Loucy (cell line): Measurements from ENCODE around the gene VPS18.
"Not testable (repeated sequence)": the region's sequence is repeated elsewhere in the genome, so short reads cannot be mapped to it uniquely, and the experiment has no call there.

Source experiments
- H2AFZ ChIP-seq: fragments of 200-600 bp; sonication (generic); 2 replicates; pipeline ENCODE4 v1.6.0; 2016; ENCODE audit warnings: antibody characterized with exemption, mild to moderate bottlenecking, low read length, moderate library complexity
- H3F3A ChIP-seq: fragments of 200-600 bp; 2 replicates; pipeline ENCODE4 v1.6.0; 2016; ENCODE audit warnings: antibody characterized with exemption, low read depth, mild to moderate bottlenecking
- H3K27me3 ChIP-seq: fragments of 200-600 bp; sonication (generic); 2 replicates; pipeline ENCODE4 v1.6.1; 2014; ENCODE audit warnings: low read length, mild to moderate bottlenecking; ENCODE audit not compliant: insufficient read depth, poor library complexity, severe bottlenecking
- H3K36me3 ChIP-seq: fragments of 200-600 bp; sonication (generic); 2 replicates; pipeline ENCODE4 v1.6.1; 2016; ENCODE audit warnings: low read length; ENCODE audit not compliant: insufficient read depth
- H3K4me1 ChIP-seq: fragments of 200-600 bp; sonication (generic); 2 replicates; pipeline ENCODE4 v1.5.1; 2014; ENCODE audit warnings: low read length, mild to moderate bottlenecking; ENCODE audit not compliant: insufficient read depth, poor library complexity, severe bottlenecking
- H3K4me2 ChIP-seq: fragments of 200-600 bp; sonication (generic); 2 replicates; pipeline ENCODE4 v1.6.0; 2014; ENCODE audit warnings: antibody characterized with exemption, low read length, low read depth, mild to moderate bottlenecking; ENCODE audit not compliant: poor library complexity, severe bottlenecking
- H3K4me3 ChIP-seq: fragments of 200-600 bp; sonication (generic); 2 replicates; pipeline ENCODE4 v1.5.1; 2014; ENCODE audit warnings: low read length, mild to moderate bottlenecking, mixed read lengths; ENCODE audit not compliant: poor library complexity, severe bottlenecking
- H3K79me2 ChIP-seq: fragments of 200-600 bp; sonication (generic); 2 replicates; pipeline ENCODE4 v1.6.1; 2014; ENCODE audit warnings: low read length; ENCODE audit not compliant: insufficient read depth
- H3K9ac ChIP-seq: fragments of 200-600 bp; sonication (generic); 2 replicates; pipeline ENCODE4 v1.6.0; 2014; ENCODE audit warnings: mild to moderate bottlenecking, low read depth, low read length, moderate library complexity; ENCODE audit not compliant: poor library complexity, severe bottlenecking
- H3K9me2 ChIP-seq: fragments of 200-600 bp; sonication (generic); replicated peaks from 2 replicates; pipeline ENCODE4 v1.6.1; 2016; ENCODE audit warnings: low read depth, low read length, mixed read lengths
- H3K9me3 ChIP-seq: fragments of 200-600 bp; sonication (generic); 2 replicates; pipeline ENCODE4 v1.6.1; 2014; ENCODE audit warnings: mild to moderate bottlenecking, antibody characterized with exemption, low read length, low read depth; ENCODE audit not compliant: insufficient read depth
- H4K20me1 ChIP-seq: fragments of 200-600 bp; sonication (generic); 2 replicates; pipeline ENCODE4 v1.6.0; 2014; ENCODE audit warnings: antibody characterized with exemption, low read length, mild to moderate bottlenecking; ENCODE audit not compliant: insufficient read depth, poor library complexity, severe bottlenecking
- EZH2phosphoT487 ChIP-seq: fragments of 200-600 bp; IDR thresholded peaks from 2 replicates; pipeline ENCODE4 v1.6.1; 2018; ENCODE audit warnings: antibody characterized with exemption, mild to moderate bottlenecking, moderate library complexity, borderline replicate concordance
- TF ChIP-seq, protein P1 (sequence below): fragments of 200-600 bp; sonication (generic); conservative IDR thresholded peaks from 2 replicates; pipeline ENCODE4 v1.5.1; 2014; ENCODE audit warnings: mild to moderate bottlenecking, antibody characterized with exemption, low read length

The VPS18 gene

DNA sequence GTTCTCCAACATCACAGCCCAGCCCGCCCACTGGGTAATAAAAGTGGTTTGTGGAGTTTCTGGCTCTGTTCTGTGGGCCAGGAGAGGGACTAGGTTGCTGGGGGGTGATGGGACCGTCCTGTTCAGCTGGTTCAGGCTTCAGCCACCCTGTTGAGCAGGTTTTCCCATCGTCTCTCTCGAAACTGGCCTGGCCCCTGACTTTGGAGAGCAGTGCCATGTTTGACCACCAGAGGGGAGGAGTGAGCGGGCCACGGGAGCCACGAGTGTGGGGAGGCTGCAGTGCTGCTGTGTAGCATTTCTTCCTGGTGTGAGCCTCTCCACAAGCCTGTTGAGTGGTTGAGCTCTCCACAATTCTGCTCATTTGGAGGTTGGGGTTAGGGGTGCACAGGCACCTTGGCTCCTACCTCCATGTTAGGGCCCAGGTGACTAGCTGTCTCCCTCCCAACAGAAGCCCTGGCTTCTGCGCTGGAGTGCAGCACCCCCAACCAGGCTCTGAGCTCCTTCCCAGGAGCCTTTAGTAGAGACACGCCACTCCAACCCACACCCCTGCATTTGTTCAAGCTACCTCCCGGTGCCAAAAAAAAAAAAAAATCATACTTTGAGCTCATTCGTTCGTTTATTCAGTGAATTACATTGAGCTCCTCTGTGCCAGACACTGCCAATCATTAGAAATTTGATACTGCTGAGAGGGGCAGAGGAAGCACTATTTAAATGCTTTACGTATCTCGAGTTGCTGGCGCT is 36.5 kb upstream of the VPS18 start:
- no peaks in the 10 kb centered on the region for H3K27me3 ChIP-seq
- no peaks in the 10 kb centered on the region for H3K36me3 ChIP-seq
- H3K79me2 ChIP-seq, result no peaks in the 10 kb centered on the region
- H4K20me1 ChIP-seq, result no peaks in the 10 kb centered on the region
- TF ChIP-seq, protein P1, sequence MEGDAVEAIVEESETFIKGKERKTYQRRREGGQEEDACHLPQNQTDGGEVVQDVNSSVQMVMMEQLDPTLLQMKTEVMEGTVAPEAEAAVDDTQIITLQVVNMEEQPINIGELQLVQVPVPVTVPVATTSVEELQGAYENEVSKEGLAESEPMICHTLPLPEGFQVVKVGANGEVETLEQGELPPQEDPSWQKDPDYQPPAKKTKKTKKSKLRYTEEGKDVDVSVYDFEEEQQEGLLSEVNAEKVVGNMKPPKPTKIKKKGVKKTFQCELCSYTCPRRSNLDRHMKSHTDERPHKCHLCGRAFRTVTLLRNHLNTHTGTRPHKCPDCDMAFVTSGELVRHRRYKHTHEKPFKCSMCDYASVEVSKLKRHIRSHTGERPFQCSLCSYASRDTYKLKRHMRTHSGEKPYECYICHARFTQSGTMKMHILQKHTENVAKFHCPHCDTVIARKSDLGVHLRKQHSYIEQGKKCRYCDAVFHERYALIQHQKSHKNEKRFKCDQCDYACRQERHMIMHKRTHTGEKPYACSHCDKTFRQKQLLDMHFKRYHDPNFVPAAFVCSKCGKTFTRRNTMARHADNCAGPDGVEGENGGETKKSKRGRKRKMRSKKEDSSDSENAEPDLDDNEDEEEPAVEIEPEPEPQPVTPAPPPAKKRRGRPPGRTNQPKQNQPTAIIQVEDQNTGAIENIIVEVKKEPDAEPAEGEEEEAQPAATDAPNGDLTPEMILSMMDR, result peak; percentile 95
- TF ChIP-seq EZH2phosphoT487, result no peak
- H3K9ac ChIP-seq, result peak overlapping the region; percentile 28
- H3K4me3 ChIP-seq, result no peak overlapping the region
- H3K4me2 ChIP-seq, result peak overlapping the region; percentile 29
- no peaks in the 10 kb centered on the region for H3K9me3 ChIP-seq
- no peaks in the 10 kb centered on the region for H3K9me2 ChIP-seq
- no peaks in the 10 kb centered on the region for H3K4me1 ChIP-seq
- no peaks in the 10 kb centered on the region for H3F3A ChIP-seq
- peak overlapping the region; percentile 96 for H2AFZ ChIP-seq

DNA sequence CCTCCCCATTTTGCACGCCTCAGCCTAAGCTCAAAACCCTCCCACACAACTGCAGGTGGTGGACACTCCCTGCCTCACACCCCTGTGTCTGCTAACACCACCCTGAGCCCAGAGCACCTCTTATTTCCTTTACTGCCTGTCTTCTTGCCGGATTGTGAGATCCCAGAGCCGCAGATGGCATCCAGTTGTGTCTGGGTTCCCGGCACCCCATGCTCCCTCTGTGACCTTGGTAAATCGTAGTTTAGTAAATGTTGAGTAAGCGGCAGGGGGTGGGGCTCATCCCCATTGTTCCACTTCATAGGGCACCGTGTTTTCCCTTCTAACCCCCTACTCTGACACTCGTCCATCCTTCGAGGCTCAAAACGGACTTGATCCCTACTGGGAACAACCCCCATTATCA is 35.5 kb upstream of the VPS18 start:
- H3K36me3 ChIP-seq, result no peaks in the 10 kb centered on the region
- H3K9me2 ChIP-seq, result no peaks in the 10 kb centered on the region
- H3K27me3 ChIP-seq, result no peaks in the 10 kb centered on the region
- H4K20me1 ChIP-seq, result no peaks in the 10 kb centered on the region
- H3K9me3 ChIP-seq, result no peaks in the 10 kb centered on the region
- no peaks in the 10 kb centered on the region for H3K4me1 ChIP-seq
- H3K4me2 ChIP-seq, result no peak overlapping the region
- H3F3A ChIP-seq, result no peaks in the 10 kb centered on the region
- H3K9ac ChIP-seq, result no peak overlapping the region
- H3K4me3 ChIP-seq, result no peak overlapping the region
- no peak for TF ChIP-seq EZH2phosphoT487
- TF ChIP-seq, protein P1, result no peak
- no peak overlapping the region for H2AFZ ChIP-seq
- H3K79me2 ChIP-seq, result no peaks in the 10 kb centered on the region

DNA sequence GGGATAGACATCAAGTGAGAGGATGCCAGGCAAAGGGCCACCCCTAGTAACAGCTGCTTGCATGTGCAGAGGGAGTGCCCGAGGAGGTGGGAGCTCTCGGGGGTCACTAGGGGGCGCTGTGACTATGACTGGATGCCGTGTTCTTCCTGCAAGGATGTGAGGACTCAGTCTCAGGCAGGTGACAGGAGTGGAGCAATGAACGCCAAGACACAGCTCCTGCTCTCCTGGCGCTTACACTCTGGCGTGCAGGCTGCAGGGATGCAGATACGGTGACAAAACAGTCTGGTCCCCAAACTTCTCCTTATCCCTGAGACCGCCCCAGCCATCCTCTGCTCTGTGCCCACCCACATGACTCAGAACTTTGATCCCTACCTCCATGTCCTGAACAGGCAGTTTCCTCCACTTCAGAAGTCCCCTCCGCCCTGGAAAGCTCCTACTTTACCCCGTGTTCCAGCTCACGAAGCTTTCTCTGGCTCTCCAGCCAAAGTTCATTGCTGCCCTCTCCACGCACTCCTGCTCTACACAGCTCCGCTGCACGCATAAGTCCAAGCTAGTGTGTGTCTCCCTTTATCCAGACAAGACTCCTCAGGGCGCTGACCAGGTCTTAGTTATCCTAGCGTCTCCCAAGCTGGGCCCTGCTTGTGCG is 34.9 kb upstream of the VPS18 start:
- Histone ChIP-seq H3K9me3 (no peaks in the 10 kb centered on the region), H3K79me2 (no peaks in the 10 kb centered on the region), H3K4me1 (no peaks in the 10 kb centered on the region), H4K20me1 (no peaks in the 10 kb centered on the region), H3K9me2 (no peaks in the 10 kb centered on the region), H2AFZ (peak overlapping the region; percentile 94), H3F3A (no peaks in the 10 kb centered on the region), H3K36me3 (no peaks in the 10 kb centered on the region), H3K4me2 (peak overlapping the region; percentile 40), H3K9ac (no peak overlapping the region), H3K4me3 (no peak overlapping the region), H3K27me3 (no peaks in the 10 kb centered on the region)
- no peak for TF ChIP-seq EZH2phosphoT487
- TF ChIP-seq, protein P1, result peak; percentile 91

DNA sequence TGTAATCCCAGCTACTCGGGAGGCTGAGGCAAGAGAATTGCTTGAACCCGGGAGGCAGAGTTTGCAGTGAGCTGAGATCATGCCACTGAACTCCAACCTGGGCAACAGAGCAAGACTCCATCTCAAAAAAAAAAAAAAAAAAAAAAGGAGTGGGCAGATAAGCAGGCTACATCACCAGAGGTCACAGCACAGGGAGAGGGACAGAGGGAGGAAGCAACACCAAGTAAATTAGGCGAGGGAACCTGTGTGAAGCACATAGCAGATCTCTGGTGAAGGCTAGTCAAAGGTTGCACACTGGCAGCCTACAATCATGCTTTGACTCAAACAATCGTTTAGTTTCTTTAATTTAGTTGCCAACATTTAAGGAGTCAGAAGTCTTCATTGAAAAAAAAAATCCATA is 33.1 kb upstream of the VPS18 start:
- not testable (repeated sequence) for H2AFZ ChIP-seq, H3K9ac ChIP-seq, H3K9me3 ChIP-seq, H3K36me3 ChIP-seq, H3K9me2 ChIP-seq, H3K4me3 ChIP-seq, H3K27me3 ChIP-seq, H3K4me1 ChIP-seq, H4K20me1 ChIP-seq, H3F3A ChIP-seq, H3K4me2 ChIP-seq, H3K79me2 ChIP-seq
